HepG2 (cell line): Measurements from ENCODE around the gene ATRAID. TPM values are rescaled to one million over a fixed set of nuclear protein-coding genes. Genes with fewer than 3 reads are reported as not detected.
A peak's percentile ranks its signal among the peaks of the same experiment; 100 is the strongest.

Source experiments
- CC2D1A ChIP-seq: sonication (generic); formaldehyde crosslinking; IDR thresholded peaks from 2 replicates; pipeline ENCODE4 v1.8.1; 2023; ENCODE audit warnings: mild to moderate bottlenecking, missing genetic modification reagents
- ETV5 ChIP-seq: IDR thresholded peaks from 2 replicates; pipeline ENCODE4 v1.6.1; 2018; ENCODE audit warnings: missing biosample characterization, missing genetic modification reagents, inconsistent platforms, borderline replicate concordance
- MTA3 ChIP-seq: sonication (generic); formaldehyde crosslinking; IDR thresholded peaks from 2 replicates; pipeline ENCODE4 v1.4.0; 2020; ENCODE audit warnings: missing genetic modification reagents
- NFKBIZ ChIP-seq: IDR thresholded peaks from 2 replicates; pipeline ENCODE4 v1.6.1; 2018; ENCODE audit warnings: missing genetic modification reagents, missing compliant biosample characterization
- RFX1 ChIP-seq: fragments of 450-650 bp; IDR thresholded peaks from 2 replicates; pipeline ENCODE4 v1.6.1; 2017
- U2AF2 ChIP-seq: fragments of 200-400 bp; formaldehyde crosslinking; IDR thresholded peaks from 2 replicates; pipeline ENCODE4 v1.6.1; 2017; ENCODE audit warnings: low read depth, mild to moderate bottlenecking, low read length
- ZBTB7B ChIP-seq: sonication (generic); formaldehyde crosslinking; IDR thresholded peaks from 2 replicates; pipeline ENCODE4 v1.4.0; 2020; ENCODE audit warnings: missing genetic modification reagents
- ZNF350 ChIP-seq: sonication (generic); formaldehyde crosslinking; IDR thresholded peaks from 2 replicates; pipeline ENCODE4 v1.4.0; 2020; ENCODE audit warnings: mild to moderate bottlenecking, low read depth, missing genetic modification reagents, borderline replicate concordance
- ZNF354B ChIP-seq: sonication (generic); formaldehyde crosslinking; IDR thresholded peaks from 2 replicates; pipeline ENCODE4 v1.8.0; 2022; ENCODE audit warnings: mild to moderate bottlenecking, missing genetic modification reagents
- ZNF383 ChIP-seq: sonication (generic); formaldehyde crosslinking; IDR thresholded peaks from 2 replicates; pipeline ENCODE4 v1.4.0; 2020; ENCODE audit warnings: missing genetic modification reagents, mild to moderate bottlenecking, borderline replicate concordance
- ZNF446 ChIP-seq: sonication (generic); formaldehyde crosslinking; IDR thresholded peaks from 2 replicates; pipeline ENCODE4 v1.5.0; 2020; ENCODE audit warnings: mild to moderate bottlenecking, missing genetic modification reagents
- ZNF672 ChIP-seq: sonication (generic); formaldehyde crosslinking; IDR thresholded peaks from 2 replicates; pipeline ENCODE4 v1.8.1; 2022; ENCODE audit warnings: missing genetic modification reagents
- ZNF766 ChIP-seq: sonication (generic); formaldehyde crosslinking; IDR thresholded peaks from 2 replicates; pipeline ENCODE4 v1.5.0; 2020; ENCODE audit warnings: missing genetic modification reagents, borderline replicate concordance
- ZNF782 ChIP-seq: sonication (generic); formaldehyde crosslinking; IDR thresholded peaks from 2 replicates; pipeline ENCODE4 v1.4.0; 2020; ENCODE audit warnings: missing genetic modification reagents, mild to moderate bottlenecking, borderline replicate concordance
- ZNF878 ChIP-seq: sonication (generic); formaldehyde crosslinking; IDR thresholded peaks from 2 replicates; pipeline ENCODE4 v1.8.1; 2023; ENCODE audit warnings: mild to moderate bottlenecking, missing genetic modification reagents, moderate library complexity
- polyA plus RNA-seq, 8 experiments: library from polyadenylated mRNA; depleted of rRNA in 3 of 8; stranded (reverse) in 7 of 8; unstranded in 1 of 8; fragments of >200 nt; fragmentation: Illumina TruSeq in 4 of 8; extraction: Trizol in 4 of 8; gene quantifications; 2 replicates each; pipeline versions ENCODE4 v1.2.1 to v1.2.3, GENCODE V29; 2011 to 2016; ENCODE audit warnings: low read depth in 4 of 8, missing spikeins in 1 of 8, mixed read lengths in 1 of 8; ENCODE audit not compliant: insufficient read depth in 1 of 8
- total RNA-seq, 5 experiments: library from RNA; depleted of rRNA; stranded (reverse); fragments of >200 nt; fragmentation: Illumina TruSeq; extraction: Trizol; gene quantifications; 2 replicates each; pipeline ENCODE4 v1.2.3, GENCODE V29; 2016; ENCODE audit warnings: low read depth in 1 of 5
- TF ChIP-seq, protein P1 (sequence below): IDR thresholded peaks from 2 replicates; pipeline ENCODE4 v1.6.1; 2016; ENCODE audit warnings: missing biosample characterization, missing genetic modification reagents, low read depth
- TF ChIP-seq, protein P2 (sequence below): sonication (generic); formaldehyde crosslinking; IDR thresholded peaks from 2 replicates; pipeline ENCODE4 v1.4.0; 2020; ENCODE audit warnings: missing genetic modification reagents
- TF ChIP-seq, protein P3 (sequence below): sonication (generic); formaldehyde crosslinking; IDR thresholded peaks from 2 replicates; pipeline ENCODE4 v1.4.0; 2020; ENCODE audit warnings: missing genetic modification reagents, borderline replicate concordance
- TF ChIP-seq, protein P4 (sequence below): IDR thresholded peaks from 2 replicates; pipeline ENCODE4 v1.6.1; 2016; ENCODE audit warnings: missing genetic modification reagents, missing compliant biosample characterization
- TF ChIP-seq, protein P5 (sequence below): sonication (generic); formaldehyde crosslinking; IDR thresholded peaks from 2 replicates; pipeline ENCODE4 v1.4.0; 2020; ENCODE audit warnings: missing genetic modification reagents, borderline replicate concordance

Gene ATRAID
- total and polyA plus RNA-seq, 2 of the 13 experiments (the other 11 are each of a cell fraction or from before 2014, with no cell fraction given) = 207 to 382 TPM

DNA sequence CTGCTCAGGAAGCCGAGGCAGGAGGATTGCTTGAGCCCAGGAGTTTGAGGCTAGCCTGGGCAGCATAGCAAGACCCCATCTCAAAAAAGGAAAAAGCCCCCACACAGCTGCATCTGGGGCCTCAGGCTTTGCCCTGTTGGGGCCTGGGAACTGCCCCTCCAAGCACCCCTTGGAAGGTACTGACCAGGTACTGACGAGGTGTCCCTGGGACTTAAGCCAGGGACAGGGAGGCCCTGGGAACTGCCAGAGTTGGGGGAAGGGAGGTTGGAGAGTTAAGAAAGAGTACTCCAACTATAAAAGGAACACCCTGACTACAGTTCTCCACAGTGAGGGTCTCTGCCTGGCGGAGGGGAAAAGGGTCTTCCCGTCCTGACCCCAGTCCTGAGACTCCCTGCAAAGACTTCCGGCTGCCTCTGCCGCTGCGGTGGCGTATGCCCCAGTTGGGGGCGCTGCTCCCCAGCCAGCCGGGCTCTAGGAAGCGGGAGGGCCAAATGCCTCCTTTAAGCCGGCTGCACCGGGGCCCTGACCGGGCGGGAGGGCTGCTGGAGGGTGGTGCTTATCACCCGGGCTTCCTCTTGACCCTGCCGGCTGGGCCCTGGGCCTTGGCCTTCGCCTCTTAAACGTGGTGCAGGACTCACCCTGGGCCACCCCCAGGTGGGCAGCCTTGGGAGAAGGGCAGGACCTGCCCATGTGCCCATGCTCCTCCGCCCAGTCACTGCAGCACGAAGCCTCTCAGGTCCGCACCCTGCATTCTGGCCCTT lies 38.2 kb downstream of the ATRAID start (continued):
- TF ChIP-seq, protein P1, sequence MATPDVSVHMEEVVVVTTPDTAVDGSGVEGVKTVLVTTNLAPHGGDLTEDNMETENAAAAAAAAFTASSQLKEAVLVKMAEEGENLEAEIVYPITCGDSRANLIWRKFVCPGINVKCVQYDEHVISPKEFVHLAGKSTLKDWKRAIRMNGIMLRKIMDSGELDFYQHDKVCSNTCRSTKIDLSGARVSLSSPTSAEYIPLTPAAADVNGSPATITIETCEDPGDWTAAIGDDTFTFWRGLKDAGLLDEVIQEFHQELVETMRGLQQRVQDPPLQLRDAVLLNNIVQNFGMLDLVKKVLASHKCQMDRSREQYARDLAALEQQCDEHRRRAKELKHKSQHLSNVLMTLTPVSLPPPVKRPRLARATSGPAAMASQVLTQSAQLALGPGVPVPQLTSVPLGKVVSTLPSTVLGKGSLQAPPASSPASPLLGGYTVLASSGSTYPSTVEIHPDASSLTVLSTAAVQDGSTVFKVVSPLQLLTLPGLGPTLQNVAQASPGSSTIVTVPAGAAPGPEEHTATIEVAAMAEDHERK = no peak
- TF ChIP-seq ZNF354B (CRISPR knock-in tag) = no peak
- TF ChIP-seq ZBTB7B (CRISPR knock-in tag) = peak; percentile 84
- no peak for TF ChIP-seq ZNF672 (CRISPR knock-in tag)
- TF ChIP-seq ZNF878 (CRISPR knock-in tag) = no peak
- TF ChIP-seq, protein P2, sequence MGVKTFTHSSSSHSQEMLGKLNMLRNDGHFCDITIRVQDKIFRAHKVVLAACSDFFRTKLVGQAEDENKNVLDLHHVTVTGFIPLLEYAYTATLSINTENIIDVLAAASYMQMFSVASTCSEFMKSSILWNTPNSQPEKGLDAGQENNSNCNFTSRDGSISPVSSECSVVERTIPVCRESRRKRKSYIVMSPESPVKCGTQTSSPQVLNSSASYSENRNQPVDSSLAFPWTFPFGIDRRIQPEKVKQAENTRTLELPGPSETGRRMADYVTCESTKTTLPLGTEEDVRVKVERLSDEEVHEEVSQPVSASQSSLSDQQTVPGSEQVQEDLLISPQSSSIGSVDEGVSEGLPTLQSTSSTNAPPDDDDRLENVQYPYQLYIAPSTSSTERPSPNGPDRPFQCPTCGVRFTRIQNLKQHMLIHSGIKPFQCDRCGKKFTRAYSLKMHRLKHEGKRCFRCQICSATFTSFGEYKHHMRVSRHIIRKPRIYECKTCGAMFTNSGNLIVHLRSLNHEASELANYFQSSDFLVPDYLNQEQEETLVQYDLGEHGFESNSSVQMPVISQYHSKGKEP = no peak
- peak; percentile 62; the same call in 1 of the 2 replicates for TF ChIP-seq ZNF782 (CRISPR knock-in tag)
- TF ChIP-seq RFX1 = no peak
- peak; percentile 96 for TF ChIP-seq ETV5 (CRISPR knock-in tag)
- no peak for TF ChIP-seq U2AF2
- TF ChIP-seq MTA3 (CRISPR knock-in tag) = no peak
- TF ChIP-seq, protein P3, sequence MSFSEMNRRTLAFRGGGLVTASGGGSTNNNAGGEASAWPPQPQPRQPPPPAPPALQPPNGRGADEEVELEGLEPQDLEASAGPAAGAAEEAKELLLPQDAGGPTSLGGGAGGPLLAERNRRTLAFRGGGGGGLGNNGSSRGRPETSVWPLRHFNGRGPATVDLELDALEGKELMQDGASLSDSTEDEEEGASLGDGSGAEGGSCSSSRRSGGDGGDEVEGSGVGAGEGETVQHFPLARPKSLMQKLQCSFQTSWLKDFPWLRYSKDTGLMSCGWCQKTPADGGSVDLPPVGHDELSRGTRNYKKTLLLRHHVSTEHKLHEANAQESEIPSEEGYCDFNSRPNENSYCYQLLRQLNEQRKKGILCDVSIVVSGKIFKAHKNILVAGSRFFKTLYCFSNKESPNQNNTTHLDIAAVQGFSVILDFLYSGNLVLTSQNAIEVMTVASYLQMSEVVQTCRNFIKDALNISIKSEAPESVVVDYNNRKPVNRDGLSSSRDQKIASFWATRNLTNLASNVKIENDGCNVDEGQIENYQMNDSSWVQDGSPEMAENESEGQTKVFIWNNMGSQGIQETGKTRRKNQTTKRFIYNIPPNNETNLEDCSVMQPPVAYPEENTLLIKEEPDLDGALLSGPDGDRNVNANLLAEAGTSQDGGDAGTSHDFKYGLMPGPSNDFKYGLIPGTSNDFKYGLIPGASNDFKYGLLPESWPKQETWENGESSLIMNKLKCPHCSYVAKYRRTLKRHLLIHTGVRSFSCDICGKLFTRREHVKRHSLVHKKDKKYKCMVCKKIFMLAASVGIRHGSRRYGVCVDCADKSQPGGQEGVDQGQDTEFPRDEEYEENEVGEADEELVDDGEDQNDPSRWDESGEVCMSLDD (CRISPR knock-in tag) = no peak; the same call in 1 of the 2 replicates
- TF ChIP-seq, protein P4, sequence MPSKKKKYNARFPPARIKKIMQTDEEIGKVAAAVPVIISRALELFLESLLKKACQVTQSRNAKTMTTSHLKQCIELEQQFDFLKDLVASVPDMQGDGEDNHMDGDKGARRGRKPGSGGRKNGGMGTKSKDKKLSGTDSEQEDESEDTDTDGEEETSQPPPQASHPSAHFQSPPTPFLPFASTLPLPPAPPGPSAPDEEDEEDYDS = no peak
- TF ChIP-seq, protein P5, sequence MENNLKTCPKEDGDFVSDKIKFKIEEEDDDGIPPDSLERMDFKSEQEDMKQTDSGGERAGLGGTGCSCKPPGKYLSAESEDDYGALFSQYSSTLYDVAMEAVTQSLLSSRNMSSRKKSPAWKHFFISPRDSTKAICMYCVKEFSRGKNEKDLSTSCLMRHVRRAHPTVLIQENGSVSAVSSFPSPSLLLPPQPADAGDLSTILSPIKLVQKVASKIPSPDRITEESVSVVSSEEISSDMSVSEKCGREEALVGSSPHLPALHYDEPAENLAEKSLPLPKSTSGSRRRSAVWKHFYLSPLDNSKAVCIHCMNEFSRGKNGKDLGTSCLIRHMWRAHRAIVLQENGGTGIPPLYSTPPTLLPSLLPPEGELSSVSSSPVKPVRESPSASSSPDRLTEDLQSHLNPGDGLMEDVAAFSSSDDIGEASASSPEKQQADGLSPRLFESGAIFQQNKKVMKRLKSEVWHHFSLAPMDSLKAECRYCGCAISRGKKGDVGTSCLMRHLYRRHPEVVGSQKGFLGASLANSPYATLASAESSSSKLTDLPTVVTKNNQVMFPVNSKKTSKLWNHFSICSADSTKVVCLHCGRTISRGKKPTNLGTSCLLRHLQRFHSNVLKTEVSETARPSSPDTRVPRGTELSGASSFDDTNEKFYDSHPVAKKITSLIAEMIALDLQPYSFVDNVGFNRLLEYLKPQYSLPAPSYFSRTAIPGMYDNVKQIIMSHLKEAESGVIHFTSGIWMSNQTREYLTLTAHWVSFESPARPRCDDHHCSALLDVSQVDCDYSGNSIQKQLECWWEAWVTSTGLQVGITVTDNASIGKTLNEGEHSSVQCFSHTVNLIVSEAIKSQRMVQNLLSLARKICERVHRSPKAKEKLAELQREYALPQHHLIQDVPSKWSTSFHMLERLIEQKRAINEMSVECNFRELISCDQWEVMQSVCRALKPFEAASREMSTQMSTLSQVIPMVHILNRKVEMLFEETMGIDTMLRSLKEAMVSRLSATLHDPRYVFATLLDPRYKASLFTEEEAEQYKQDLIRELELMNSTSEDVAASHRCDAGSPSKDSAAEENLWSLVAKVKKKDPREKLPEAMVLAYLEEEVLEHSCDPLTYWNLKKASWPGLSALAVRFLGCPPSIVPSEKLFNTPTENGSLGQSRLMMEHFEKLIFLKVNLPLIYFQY (CRISPR knock-in tag) = no peak
- TF ChIP-seq CC2D1A (CRISPR knock-in tag) = no peak
- TF ChIP-seq ZNF446 = no peak
- TF ChIP-seq NFKBIZ = no peak
- peak; percentile 80 for TF ChIP-seq ZNF350 (CRISPR knock-in tag)
- TF ChIP-seq ZNF383 = no peak
- TF ChIP-seq ZNF766 (CRISPR knock-in tag) = no peak
